K562 (cell line): ENCODE data around the gene SNX1. TPM values are rescaled to one million over a fixed set of nuclear protein-coding genes. Genes with fewer than 3 reads are reported as not detected.

Source experiments
- ATAC-seq: fragments of 200-7000 bp; cut with Tn5 transposase; 3 replicates; pipeline ENCODE4 v1.9.1; 2020; ENCODE audit warnings: moderate library complexity
- BruUV-seq: library from RNA; stranded (reverse); fragments of 400-500 nt; replicated peaks from 2 replicates; lab custom pipeline; 2021; lab: Mats Ljungman, UMichigan
- CTCF ChIA-PET: fragments of 300-600 bp; formaldehyde crosslinking; extraction: SDS; loops from one replicate; lab custom pipeline; 2021; ENCODE audit warnings: low intra/inter-chr PET ratio; lab: Yijun Ruan, JAX
- POLR2A ChIA-PET: fragments of 300-600, 350-650 bp; sonication (Branson Sonifier 250); formaldehyde crosslinking; extraction: SDS; loops from one replicate; lab custom pipeline; 2021; ENCODE audit warnings: antibody characterized with exemption, inconsistent platforms; lab: Yijun Ruan, JAX
- DNase-seq, 4 experiments: peaks; one replicate each; pipeline versions ENCODE4 v3.0.0 to v3.0.0-alpha.2; 2011 to 2018; ENCODE audit warnings: low spot score in 3 of 4, mixed read lengths in 3 of 4; ENCODE audit errors: extremely low read depth in 1 of 4
- FAIRE-seq: peaks from 2 replicates; lab custom pipeline; 2011; peaks lifted over from hg19 to GRCh38; lab: Jason Lieb, UNC
- H2AFZ ChIP-seq: 2 replicates; pipeline ENCODE4 v1.6.0; 2011; ENCODE audit warnings: low read depth, low read length, control low read depth, inconsistent platforms
- H3K27ac ChIP-seq: fragments of 200-600 bp; 3 replicates; pipeline ENCODE4 v1.8.0; 2011; ENCODE audit warnings: low read depth, mild to moderate bottlenecking, control low read depth, inconsistent platforms, low read length, moderate library complexity, mixed read lengths; ENCODE audit errors: extremely low read depth
- H3K27me3 ChIP-seq, 2 experiments: fragments of 300-600 bp in 1 of 2; 2 replicates in 1 of 2; 3 replicates in 1 of 2; pipeline versions ENCODE4 v1.6.0 to v1.8.0; 2011; ENCODE audit warnings: inconsistent platforms in 2 of 2, low read length in 2 of 2, mild to moderate bottlenecking in 1 of 2, mixed read lengths in 1 of 2, moderate library complexity in 1 of 2; ENCODE audit not compliant: control insufficient read depth in 2 of 2, insufficient read depth in 2 of 2
- H3K36me3 ChIP-seq: fragments of 300-600 bp; 3 replicates; pipeline ENCODE4 v1.8.0; 2011; ENCODE audit warnings: mild to moderate bottlenecking, low read length, inconsistent platforms; ENCODE audit not compliant: control insufficient read depth, insufficient read depth
- H3K4me1 ChIP-seq, 2 experiments: fragments of 200-600 bp in 1 of 2; replicated peaks in 1 of 2; 2 replicates in 1 of 2; 3 replicates in 1 of 2; pipeline versions ENCODE4 v1.5.1 to v1.8.0; 2011; ENCODE audit warnings: inconsistent platforms in 2 of 2, low read length in 2 of 2, mild to moderate bottlenecking in 1 of 2, mixed read lengths in 1 of 2, moderate library complexity in 1 of 2; ENCODE audit not compliant: control insufficient read depth in 2 of 2, insufficient read depth in 2 of 2
- H3K4me2 ChIP-seq: 2 replicates; pipeline ENCODE4 v1.6.1; 2011; ENCODE audit warnings: low read length, control low read depth, inconsistent platforms, mixed read lengths; ENCODE audit not compliant: insufficient read depth
- H3K4me3 ChIP-seq: fragments of 200-600 bp; sonication (generic), shearing (Covaris generic); 2 replicates; pipeline ENCODE4 v1.5.1; 2016; ENCODE audit warnings: control low read depth, inconsistent platforms
- H3K79me2 ChIP-seq: fragments of 200-600 bp; 3 replicates; pipeline ENCODE4 v1.8.0; 2011; ENCODE audit warnings: low read length, inconsistent platforms; ENCODE audit not compliant: control insufficient read depth, insufficient read depth
- H3K9ac ChIP-seq, 2 experiments: 2 replicates each; pipeline versions ENCODE4 v1.6.0 to v1.6.1; 2011; ENCODE audit warnings: low read depth in 2 of 2, low read length in 2 of 2, control low read depth in 1 of 2, inconsistent platforms in 1 of 2, mild to moderate bottlenecking in 1 of 2, mixed read lengths in 1 of 2; ENCODE audit not compliant: insufficient read depth in 1 of 2
- H3K9me1 ChIP-seq: one replicate; pipeline ENCODE4 v1.6.0; 2011; ENCODE audit warnings: inconsistent platforms, mild to moderate bottlenecking, low read length, moderate library complexity; ENCODE audit not compliant: control insufficient read depth, insufficient read depth
- H3K9me3 ChIP-seq: replicated peaks from 2 replicates; pipeline ENCODE4 v1.5.1; 2011; ENCODE audit warnings: low read depth, low read length, inconsistent platforms; ENCODE audit not compliant: control insufficient read depth, insufficient read depth
- H4K20me1 ChIP-seq: replicated peaks from 2 replicates; pipeline ENCODE4 v1.6.1; 2011; ENCODE audit warnings: low read length, inconsistent platforms, mixed read lengths; ENCODE audit not compliant: control insufficient read depth, insufficient read depth
- BRD4 ChIP-seq: fragments of 200-600 bp; sonication (generic); IDR thresholded peaks from 2 replicates; pipeline ENCODE4 v1.6.1; 2017; ENCODE audit warnings: inconsistent platforms
- DNMT1 ChIP-seq: fragments of 450-650 bp; IDR thresholded peaks from 2 replicates; pipeline ENCODE4 v1.6.1; 2016; ENCODE audit warnings: antibody characterized with exemption, mild to moderate bottlenecking
- EZH2 ChIP-seq: IDR thresholded peaks from 2 replicates; pipeline ENCODE4 v1.6.1; 2012; ENCODE audit warnings: low read depth, mild to moderate bottlenecking, inconsistent platforms, low read length, borderline replicate concordance
- FIP1L1 ChIP-seq: fragments of 200-400 bp; formaldehyde crosslinking; IDR thresholded peaks from 2 replicates; pipeline ENCODE4 v1.6.1; 2018; ENCODE audit warnings: mild to moderate bottlenecking, low read depth, low read length; ENCODE audit not compliant: poor library complexity, severe bottlenecking
- NFRKB ChIP-seq: fragments of 450-650 bp; IDR thresholded peaks from 2 replicates; pipeline ENCODE4 v1.6.1; 2016; ENCODE audit warnings: low read depth
- SRSF9 ChIP-seq: fragments of 200-400 bp; formaldehyde crosslinking; IDR thresholded peaks from 2 replicates; pipeline ENCODE4 v1.6.1; 2017; ENCODE audit warnings: low read depth, low read length, borderline replicate concordance
- TAF9B ChIP-seq: fragments of 450-650 bp; IDR thresholded peaks from 2 replicates; pipeline ENCODE4 v1.6.1; 2018; ENCODE audit warnings: mild to moderate bottlenecking; ENCODE audit not compliant: partially characterized antibody
- U2AF2 ChIP-seq: fragments of 200-400 bp; formaldehyde crosslinking; optimal IDR thresholded peaks from 2 replicates; pipeline ENCODE3; 2017; ENCODE audit warnings: low read depth, mild to moderate bottlenecking, low read length
- ZBTB5 ChIP-seq: fragments of 450-650 bp; IDR thresholded peaks from 2 replicates; pipeline ENCODE4 v1.6.1; 2017; ENCODE audit warnings: antibody characterized with exemption
- WGBS: fragments of 100-300 bp; shearing (Covaris generic); methylation state at CpG from one replicate; pipeline ENCODE4 v1.1.6; 2016; ENCODE audit warnings: low coverage, mixed read lengths; ENCODE audit not compliant: insufficient coverage; ENCODE audit errors: missing lambda C conversion rate; 5-methylcytosine and 5-hydroxymethylcytosine counted together
- in situ Hi-C: fragments of 300-500 bp; cut with MboI; formaldehyde crosslinking; loops from 4 replicates; pipeline ENCODE4 v1.15.0; 2018; ENCODE audit warnings: inconsistent platforms, mixed read lengths
- intact Hi-C: fragments of 100-400 bp; cut with micrococcal nuclease; formaldehyde crosslinking; loops from 2 replicates; pipeline ENCODE4 v1.14.2; 2022
- polyA plus RNA-seq, 8 experiments: library from polyadenylated mRNA; depleted of rRNA in 4 of 8; stranded (reverse) in 5 of 8; unstranded in 3 of 8; fragments of >200 nt; fragmentation: Nextera tagmentation in 2 of 8; fragmentation: Illumina TruSeq in 1 of 8; extraction: Ambion mirVana in 2 of 8; extraction: Trizol in 1 of 8; gene quantifications; 2 replicates each; pipeline versions ENCODE4 v1.2.1 to v1.2.3, GENCODE V29; 2011 to 2014; ENCODE audit warnings: inconsistent platforms in 1 of 8, missing spikeins in 1 of 8
- total RNA-seq, 7 experiments: library from RNA; depleted of rRNA in 6 of 7; stranded (reverse); fragments of >200 nt in 6 of 7; fragmentation: Illumina TruSeq in 2 of 7; extraction: Trizol in 2 of 7; gene quantifications; 2 replicates each; pipeline versions ENCODE4 v1.2.1 to v1.2.3, GENCODE V29; 2011 to 2021; ENCODE audit warnings: low replicate concordance in 1 of 7
- TF ChIP-seq, protein P1 (sequence below): sonication (generic); formaldehyde crosslinking; IDR thresholded peaks from 2 replicates; pipeline ENCODE4 v1.5.0; 2020; ENCODE audit warnings: missing genetic modification reagents
- TF ChIP-seq, protein P2 (sequence below), 2 experiments: fragments of 450-650 bp; IDR thresholded peaks; 2 replicates each; pipeline ENCODE4 v1.6.1; 2018; ENCODE audit warnings: mild to moderate bottlenecking in 2 of 2, low read depth in 1 of 2; ENCODE audit not compliant: partially characterized antibody in 2 of 2

The SNX1 gene
- total and polyA plus RNA-seq, 9 of the 15 experiments (the other 6 are each of a cell fraction or from before 2014, with no cell fraction given) = 11.0 to 105 (median 59.9) TPM

- Histone ChIP-seq H3K9me1 (no peaks in the 10 kb centered on the region), H3K4me1 (peaks cover 16 to 27% of the 10 kb centered on the region in 2 experiments; a peak in 3 of 5 replicates), H3K27me3 (no peaks in the 10 kb centered on the region), H3K27ac (peak overlapping the region; percentile 86), H3K36me3 (peaks cover 46% of the 10 kb centered on the region), H3K9me3 (no peaks in the 10 kb centered on the region), H3K4me2 (peak overlapping the region; percentile 94), H3K79me2 (peaks cover 45% of the 10 kb centered on the region), H2AFZ (peak overlapping the region; percentile 86), H3K4me3 (peak overlapping the region; percentile 92), H3K9ac (peak overlapping the region; percentile 94 to 96), H4K20me1 (no peaks in the 10 kb centered on the region)
- ATAC-seq (peak; percentile 58), DNase-seq (peak in 1 of 4 experiments; percentile 44), FAIRE-seq (no peak)
- ChIA-PET POLR2A (interaction anchor here (0.7 to 3.8 kb wide), 14 partner anchors 8 to 825 kb away, joined by 3 to 36 read pairs (median 4); partner anchors contain the start of genes CIAO2A, CSNK1G1 and TRIP4), CTCF (interaction anchor here (0.7 to 2.5 kb wide), 2 partner anchors 518 to 920 kb away, joined by 3 to 15 read pairs; no protein-coding TSS in a partner anchor)
- in situ Hi-C loops (no loop called here), intact Hi-C loops (loop anchor here (5.0 kb wide), 1 partner anchor 45 kb away; no protein-coding TSS in a partner anchor)
- BruUV-seq = no TSS peak
- 0% methylated on average over 18 of the region's 21 CpGs for WGBS
- TF ChIP-seq U2AF2 = no peak
- TF ChIP-seq NFRKB = 0 out of 2 replicates have a peak, but pooled peaks have one; percentile 40
- peak; percentile 11; the same call in 1 of the 2 replicates for TF ChIP-seq BRD4
- peak; percentile 87 for TF ChIP-seq TAF9B
- TF ChIP-seq SRSF9 = no peak
- TF ChIP-seq, protein P1, sequence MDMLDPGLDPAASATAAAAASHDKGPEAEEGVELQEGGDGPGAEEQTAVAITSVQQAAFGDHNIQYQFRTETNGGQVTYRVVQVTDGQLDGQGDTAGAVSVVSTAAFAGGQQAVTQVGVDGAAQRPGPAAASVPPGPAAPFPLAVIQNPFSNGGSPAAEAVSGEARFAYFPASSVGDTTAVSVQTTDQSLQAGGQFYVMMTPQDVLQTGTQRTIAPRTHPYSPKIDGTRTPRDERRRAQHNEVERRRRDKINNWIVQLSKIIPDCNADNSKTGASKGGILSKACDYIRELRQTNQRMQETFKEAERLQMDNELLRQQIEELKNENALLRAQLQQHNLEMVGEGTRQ (CRISPR knock-in tag) = peak; percentile 21; the same call in 1 of the 2 replicates
- no peak for TF ChIP-seq EZH2
- TF ChIP-seq DNMT1 = no peak
- TF ChIP-seq, protein P2, sequence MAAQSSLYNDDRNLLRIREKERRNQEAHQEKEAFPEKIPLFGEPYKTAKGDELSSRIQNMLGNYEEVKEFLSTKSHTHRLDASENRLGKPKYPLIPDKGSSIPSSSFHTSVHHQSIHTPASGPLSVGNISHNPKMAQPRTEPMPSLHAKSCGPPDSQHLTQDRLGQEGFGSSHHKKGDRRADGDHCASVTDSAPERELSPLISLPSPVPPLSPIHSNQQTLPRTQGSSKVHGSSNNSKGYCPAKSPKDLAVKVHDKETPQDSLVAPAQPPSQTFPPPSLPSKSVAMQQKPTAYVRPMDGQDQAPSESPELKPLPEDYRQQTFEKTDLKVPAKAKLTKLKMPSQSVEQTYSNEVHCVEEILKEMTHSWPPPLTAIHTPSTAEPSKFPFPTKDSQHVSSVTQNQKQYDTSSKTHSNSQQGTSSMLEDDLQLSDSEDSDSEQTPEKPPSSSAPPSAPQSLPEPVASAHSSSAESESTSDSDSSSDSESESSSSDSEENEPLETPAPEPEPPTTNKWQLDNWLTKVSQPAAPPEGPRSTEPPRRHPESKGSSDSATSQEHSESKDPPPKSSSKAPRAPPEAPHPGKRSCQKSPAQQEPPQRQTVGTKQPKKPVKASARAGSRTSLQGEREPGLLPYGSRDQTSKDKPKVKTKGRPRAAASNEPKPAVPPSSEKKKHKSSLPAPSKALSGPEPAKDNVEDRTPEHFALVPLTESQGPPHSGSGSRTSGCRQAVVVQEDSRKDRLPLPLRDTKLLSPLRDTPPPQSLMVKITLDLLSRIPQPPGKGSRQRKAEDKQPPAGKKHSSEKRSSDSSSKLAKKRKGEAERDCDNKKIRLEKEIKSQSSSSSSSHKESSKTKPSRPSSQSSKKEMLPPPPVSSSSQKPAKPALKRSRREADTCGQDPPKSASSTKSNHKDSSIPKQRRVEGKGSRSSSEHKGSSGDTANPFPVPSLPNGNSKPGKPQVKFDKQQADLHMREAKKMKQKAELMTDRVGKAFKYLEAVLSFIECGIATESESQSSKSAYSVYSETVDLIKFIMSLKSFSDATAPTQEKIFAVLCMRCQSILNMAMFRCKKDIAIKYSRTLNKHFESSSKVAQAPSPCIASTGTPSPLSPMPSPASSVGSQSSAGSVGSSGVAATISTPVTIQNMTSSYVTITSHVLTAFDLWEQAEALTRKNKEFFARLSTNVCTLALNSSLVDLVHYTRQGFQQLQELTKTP (IDR thresholded peaks at IDR 0.05; ENCODE audit: low read depth in 1 of 2, partially characterized antibody in 2 of 2) = no peak
- TF ChIP-seq ZBTB5 = no peak
- TF ChIP-seq FIP1L1 = no peak
These were observed 66.7 kb downstream of the SNX1 start for GRCh38 chr15:64162478-64162868.
